Testis (tissue), 3 donors: ENCODE measurements around the gene RILPL1. TPM values are rescaled to one million over a fixed set of nuclear protein-coding genes. Genes with fewer than 3 reads are reported as not detected.
"Not testable (repeated sequence)": the region's sequence is repeated elsewhere in the genome, so short reads cannot be mapped to it uniquely, and the experiment has no call there.

ENCODE experiments used
- DNase-seq: peaks from one replicate; pipeline ENCODE4 v3.0.0-alpha.2; 2019
- H3K27ac ChIP-seq, 2 donors: fragments of 200-600 bp; sonication (generic); one replicate each; pipeline ENCODE4 v1.5.1; 2019
- H3K27me3 ChIP-seq: fragments of 200-600 bp; sonication (generic); one replicate; pipeline ENCODE4 v1.5.1; 2019
- H3K36me3 ChIP-seq: fragments of 200-600 bp; sonication (generic); one replicate; pipeline ENCODE4 v1.5.1; 2017; ENCODE audit warnings: low read depth; ENCODE audit errors: missing control alignments
- H3K4me1 ChIP-seq: fragments of 200-600 bp; sonication (generic); one replicate; pipeline ENCODE4 v1.5.1; 2019
- H3K4me3 ChIP-seq, 2 donors: fragments of 200-600 bp; sonication (generic); one replicate each; pipeline ENCODE4 v1.5.1; 2017 to 2019
- H3K9me3 ChIP-seq: fragments of 200-600 bp; sonication (generic); one replicate; pipeline ENCODE4 v1.5.1; 2017
- CTCF ChIP-seq, 3 experiments: fragments of 450-650 bp in 2 of 3; fragments of 200-600 bp in 1 of 3; sonication (generic) in 1 of 3; IDR thresholded peaks; one replicate each; pipeline ENCODE4 v1.5.1; 2016 to 2019; ENCODE audit warnings: antibody characterized with exemption in 3 of 3, mild to moderate bottlenecking in 2 of 3, moderate library complexity in 1 of 3
- POLR2A ChIP-seq: fragments of 450-650 bp; IDR thresholded peaks from one replicate; pipeline ENCODE4 v1.6.1; 2017; ENCODE audit warnings: antibody characterized with exemption, mild to moderate bottlenecking, moderate library complexity
- WGBS, 2 donors: methylation state at CpG; one replicate each; pipeline ENCODE4 v1.1.5; 2018; 5-methylcytosine and 5-hydroxymethylcytosine counted together
- intact Hi-C: fragments of 100-400 bp; cut with DNase I; formaldehyde crosslinking; loops from one replicate; pipeline ENCODE4 v1.15.1; 2023; ENCODE audit warnings: low total_unique reads
- polyA plus RNA-seq: library from polyadenylated mRNA; stranded (reverse); fragments of 350-450 nt; fragmentation: Illumina TruSeq; extraction: RNeasy Lipid Tissue Mini Kit (QIAGEN cat#74804); gene quantifications from one replicate; pipeline ENCODE4 v1.2.3, GENCODE V29; 2014; ENCODE audit warnings: low read depth, low replicate concordance; ENCODE audit not compliant: insufficient read depth
- total RNA-seq, 2 donors: library from RNA; depleted of rRNA; stranded (reverse); fragments of >200 nt; gene quantifications; one replicate each; pipeline ENCODE4 v1.2.3, GENCODE V29; 2016

RILPL1 gene
- total and polyA plus RNA-seq, 3 donors from 2014 or later: 14.8 to 20.9 (median 16.8) TPM

GRCh38 chr12:123471374-123472068, 62.0 kb downstream of the RILPL1 start:
- TF ChIP-seq CTCF (IDR thresholded peaks at IDR 0.05) (no peak), POLR2A (no peak)
- Histone ChIP-seq H3K9me3 (no peaks in the 10 kb centered on the region), H3K27me3 (no peaks in the 10 kb centered on the region), H3K4me1 (peaks cover 9% of the 10 kb centered on the region), H3K4me3 (no peak overlapping the region), H3K27ac (no peak overlapping the region), H3K36me3 (no peaks in the 10 kb centered on the region)
- intact Hi-C loops: no loop called here
- WGBS, 2 donors: 45 to 69% methylated on average over 8 of the region's 8 CpGs
- DNase-seq: peak; percentile 67

- intact Hi-C loops: no loop called here
- 88 to 96% methylated on average over 2 of the region's 2 CpGs for WGBS, 2 donors
- no peak for DNase-seq
- no peaks in the 10 kb centered on the region for H3K27me3 ChIP-seq
- TF ChIP-seq POLR2A (no peak), CTCF (IDR thresholded peaks at IDR 0.05) (no peak)
- H3K9me3 ChIP-seq: no peaks in the 10 kb centered on the region
- H3K4me3 ChIP-seq: no peak overlapping the region
- H3K27ac ChIP-seq: no peak overlapping the region
- peaks cover 9% of the 10 kb centered on the region for H3K4me1 ChIP-seq
- no peaks in the 10 kb centered on the region for H3K36me3 ChIP-seq
These were observed 63.5 kb downstream of the RILPL1 start for GRCh38 chr12:123469978-123470377.

- DNase-seq: no peak
- no peak overlapping the region for H3K4me3 ChIP-seq
- WGBS, 2 donors: 57 to 62% methylated on average over 1 of the region's 1 CpG
- H3K27ac ChIP-seq: no peak overlapping the region
- no peak for TF ChIP-seq CTCF (IDR thresholded peaks at IDR 0.05)
- TF ChIP-seq POLR2A: no peak
- no peaks in the 10 kb centered on the region for H3K36me3 ChIP-seq
- peaks cover 9% of the 10 kb centered on the region for H3K4me1 ChIP-seq
- intact Hi-C loops: no loop called here
- H3K9me3 ChIP-seq: no peaks in the 10 kb centered on the region
- no peaks in the 10 kb centered on the region for H3K27me3 ChIP-seq
These were observed 64.7 kb downstream of the RILPL1 start for GRCh38 chr12:123468786-123469185.

- no peaks in the 10 kb centered on the region for H3K27me3 ChIP-seq
- TF ChIP-seq POLR2A: no peak
- no peak for TF ChIP-seq CTCF (IDR thresholded peaks at IDR 0.05)
- no peaks in the 10 kb centered on the region for H3K36me3 ChIP-seq
- H3K27ac ChIP-seq: no peak overlapping the region
- 83% methylated on average over 4 of the region's 4 CpGs for WGBS, 2 donors
- no peaks in the 10 kb centered on the region for H3K9me3 ChIP-seq
- DNase-seq: no peak
- H3K4me1 ChIP-seq: peaks cover 10% of the 10 kb centered on the region
- intact Hi-C loops: no loop called here
- no peak overlapping the region for H3K4me3 ChIP-seq
These were observed 68.4 kb downstream of the RILPL1 start for GRCh38 chr12:123465084-123465483.

GRCh38 chr12:123463174-123463573, 70.3 kb downstream of the RILPL1 start:
- intact Hi-C loops, H3K27ac ChIP-seq, H3K4me3 ChIP-seq: not testable (repeated sequence)

More at GRCh38 chr12:123463174-123463573, 70.3 kb downstream of the RILPL1 start:
- WGBS, 2 donors: 92 to 96% methylated on average over 11 of the region's 11 CpGs
- not testable (repeated sequence) for H3K36me3 ChIP-seq, H3K27me3 ChIP-seq, H3K9me3 ChIP-seq, DNase-seq
- H3K4me1 ChIP-seq: peaks cover 23% of the 10 kb centered on the region
